ENCODE measurements around the gene EPS8. TPM values are rescaled to one million over a fixed set of nuclear protein-coding genes. Genes with fewer than 3 reads are reported as not detected.
A peak's percentile ranks its signal among the peaks of the same experiment; 100 is the strongest.

Gene EPS8
- polyA plus RNA-seq, 3 donors: 4.1 to 4.8 (median 4.3) TPM

DNA sequence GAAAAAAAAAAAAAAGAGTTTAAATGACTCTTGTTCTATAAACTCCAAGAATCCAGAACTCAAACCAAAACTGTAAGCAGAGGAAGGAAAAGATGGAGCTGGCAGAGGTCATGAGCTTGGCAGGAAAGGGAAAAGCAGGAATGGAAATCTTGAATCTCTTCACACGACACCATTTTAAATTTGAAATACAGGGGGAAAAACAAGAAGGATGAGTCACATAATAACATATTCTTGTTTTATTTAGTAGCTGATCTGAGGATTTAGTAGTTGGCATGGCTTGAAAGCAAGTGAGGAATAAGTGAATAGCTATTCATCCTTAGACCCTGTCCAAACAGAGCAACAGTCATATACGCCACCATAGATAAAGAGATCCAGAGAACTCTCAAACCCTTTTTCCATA lies 35.0 kb downstream of the EPS8 start:
- H3K4me2 ChIP-seq (replicated peaks; ENCODE audit: extremely low read depth, low read length, poor library complexity, severe bottlenecking): no peak overlapping the region
- Mint-ChIP-seq H3K36me3 (no peaks in the 10 kb centered on the region), H3K27ac (peak overlapping the region in 1 of 7 donors; percentile 57), H3K27me3 (ENCODE audit: low read depth in 3 of 3) (peaks cover 0 to 2% (median 0%) of the 10 kb centered on the region in 3 donors), H3K9me3 (peaks cover 0 to 3% (median 0%) of the 10 kb centered on the region in 7 donors), H3K4me1 (peaks cover 8% of the 10 kb centered on the region), H3K4me3 (no peak overlapping the region)
- no peak overlapping the region for H3K4me3 ChIP-seq (replicated peaks in 1 of 3; ENCODE audit: low read depth in 2 of 3, low read length in 3 of 3)
- DNase-seq: no peak
- TF ChIP-seq CTCF (IDR thresholded peaks at IDR 0.05): no peak
- H3K9ac ChIP-seq (ENCODE audit: insufficient read depth, low read length, poor library complexity, severe bottlenecking): no peak overlapping the region
- H2AFZ ChIP-seq (ENCODE audit: insufficient read depth, low read depth, low read length, poor library complexity, severe bottlenecking): no peak overlapping the region
- H3K4me1 ChIP-seq (ENCODE audit: control insufficient read depth in 1 of 2, insufficient read depth in 2 of 2, low read length in 2 of 2): peaks cover 0 to 4% of the 10 kb centered on the region in 2 donors
- H3K79me2 ChIP-seq (ENCODE audit: insufficient read depth, low read length): no peaks in the 10 kb centered on the region
- WGBS (ENCODE audit: insufficient coverage): 100% methylated on average over 1 of the region's 2 CpGs
- no peaks in the 10 kb centered on the region for H3K36me3 ChIP-seq (replicated peaks in 1 of 2; ENCODE audit: control insufficient read depth in 1 of 2, insufficient read depth in 2 of 2, low read length in 2 of 2)
- no peaks in the 10 kb centered on the region for H3K9me3 ChIP-seq (replicated peaks in 1 of 2; ENCODE audit: control insufficient read depth in 1 of 2, insufficient read depth in 1 of 2, low read length in 2 of 2)
- no peaks in the 10 kb centered on the region for H4K20me1 ChIP-seq (ENCODE audit: insufficient read depth, low read length)
- intact Hi-C loops (cut with micrococcal nuclease): no loop called here
- H3K27me3 ChIP-seq (ENCODE audit: control insufficient read depth in 2 of 2, insufficient read depth in 2 of 2, low read length in 2 of 2): no peaks in the 10 kb centered on the region
- no peak overlapping the region for H3K27ac ChIP-seq (ENCODE audit: low read depth in 1 of 2, low read length in 2 of 2)

DNA sequence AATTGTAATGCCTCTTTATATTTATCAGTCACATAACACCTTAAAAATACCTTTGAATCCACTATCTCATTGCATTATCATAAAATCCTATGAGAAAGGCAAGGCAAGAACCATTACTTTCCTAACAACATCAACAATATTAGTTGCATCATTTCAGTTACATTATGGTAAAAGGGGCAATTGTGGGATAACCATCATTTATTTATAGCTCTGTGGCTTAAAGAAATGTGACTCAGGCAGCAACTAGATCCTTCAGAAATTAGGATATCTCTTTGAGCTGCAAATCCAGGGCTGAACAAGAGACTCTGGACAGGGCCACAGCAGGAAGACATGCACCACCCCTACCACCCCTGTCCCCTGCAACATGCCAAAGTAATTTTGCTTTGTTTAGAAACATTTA lies 36.4 kb downstream of the EPS8 start:
- no peak overlapping the region for H3K4me2 ChIP-seq (replicated peaks; ENCODE audit: extremely low read depth, low read length, poor library complexity, severe bottlenecking)
- no peak overlapping the region for H3K27ac ChIP-seq (ENCODE audit: low read depth in 1 of 2, low read length in 2 of 2)
- no peak for DNase-seq
- H3K4me1 ChIP-seq (ENCODE audit: control insufficient read depth in 1 of 2, insufficient read depth in 2 of 2, low read length in 2 of 2): peaks cover 0 to 4% of the 10 kb centered on the region in 2 donors
- no peaks in the 10 kb centered on the region for H3K27me3 ChIP-seq (ENCODE audit: control insufficient read depth in 2 of 2, insufficient read depth in 2 of 2, low read length in 2 of 2)
- Mint-ChIP-seq H3K4me3 (no peak overlapping the region), H3K36me3 (no peaks in the 10 kb centered on the region), H3K27me3 (ENCODE audit: low read depth in 3 of 3) (peaks cover 0 to 2% (median 0%) of the 10 kb centered on the region in 3 donors), H3K27ac (no peak overlapping the region), H3K4me1 (peaks cover 3% of the 10 kb centered on the region), H3K9me3 (peaks cover 0 to 3% (median 0%) of the 10 kb centered on the region in 7 donors)
- no peak overlapping the region for H3K9ac ChIP-seq (ENCODE audit: insufficient read depth, low read length, poor library complexity, severe bottlenecking)
- H3K79me2 ChIP-seq (ENCODE audit: insufficient read depth, low read length): no peaks in the 10 kb centered on the region
- intact Hi-C loops (cut with micrococcal nuclease): no loop called here
- H3K4me3 ChIP-seq (replicated peaks in 1 of 3; ENCODE audit: low read depth in 2 of 3, low read length in 3 of 3): no peak overlapping the region
- H3K9me3 ChIP-seq (replicated peaks in 1 of 2; ENCODE audit: control insufficient read depth in 1 of 2, insufficient read depth in 1 of 2, low read length in 2 of 2): no peaks in the 10 kb centered on the region
- H3K36me3 ChIP-seq (replicated peaks in 1 of 2; ENCODE audit: control insufficient read depth in 1 of 2, insufficient read depth in 2 of 2, low read length in 2 of 2): no peaks in the 10 kb centered on the region
- no peak for TF ChIP-seq CTCF (IDR thresholded peaks at IDR 0.05)
- no peak overlapping the region for H2AFZ ChIP-seq (ENCODE audit: insufficient read depth, low read depth, low read length, poor library complexity, severe bottlenecking)
- no peaks in the 10 kb centered on the region for H4K20me1 ChIP-seq (ENCODE audit: insufficient read depth, low read length)
